ENCODE results near the gene AMY1C.
"Not testable (repeated sequence)": the region's sequence is repeated elsewhere in the genome, so short reads cannot be mapped to it uniquely, and the experiment has no call there.

AMY1C gene

DNA sequence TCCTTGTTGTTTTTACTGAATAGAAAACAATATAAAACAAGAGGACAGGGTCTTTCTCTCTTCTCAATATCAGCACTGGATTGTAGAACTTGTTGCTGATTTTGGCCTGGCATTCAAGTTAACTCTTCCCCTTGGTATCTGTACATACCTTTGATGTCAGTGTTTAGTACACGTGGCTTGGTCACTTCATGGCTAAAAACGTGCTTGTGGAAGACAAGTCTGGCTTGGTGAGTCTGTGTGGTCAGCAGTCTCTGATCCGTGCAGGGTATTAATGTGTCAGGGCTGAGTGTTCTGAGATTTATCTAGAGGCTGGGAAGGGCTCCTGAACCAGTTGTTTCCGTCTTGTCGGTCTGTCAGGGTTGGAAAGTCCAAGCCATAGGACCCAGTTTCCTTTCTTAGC, at the start of gene AMY1C:
AMY1C (plus strand) TSS at position 301 of the 400 bp plus-strand sequence. CDS start 572 bp downstream, outside the sequence.
- not testable (repeated sequence) for DNase-seq

DNA sequence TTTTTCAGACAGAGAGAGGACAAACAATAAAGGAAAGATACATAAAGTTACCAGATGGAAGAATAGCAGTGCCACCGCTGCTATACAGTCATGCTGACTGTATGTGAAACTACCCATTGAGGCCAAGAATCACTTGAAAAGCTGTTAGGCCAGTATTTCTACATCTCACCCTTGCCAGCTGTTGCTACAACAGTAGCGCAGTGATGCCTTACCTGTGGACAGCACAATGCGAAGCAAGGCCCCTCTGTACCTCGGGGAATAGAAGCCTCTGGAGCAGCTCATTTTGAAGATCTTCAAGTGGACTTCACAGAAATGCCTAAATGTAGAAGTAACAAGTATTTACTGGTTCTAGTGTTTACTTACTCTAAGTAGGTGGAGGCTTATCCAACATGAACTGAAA, 49.0 kb upstream of the AMY1C start:
- DNase-seq: not testable (repeated sequence)

DNA sequence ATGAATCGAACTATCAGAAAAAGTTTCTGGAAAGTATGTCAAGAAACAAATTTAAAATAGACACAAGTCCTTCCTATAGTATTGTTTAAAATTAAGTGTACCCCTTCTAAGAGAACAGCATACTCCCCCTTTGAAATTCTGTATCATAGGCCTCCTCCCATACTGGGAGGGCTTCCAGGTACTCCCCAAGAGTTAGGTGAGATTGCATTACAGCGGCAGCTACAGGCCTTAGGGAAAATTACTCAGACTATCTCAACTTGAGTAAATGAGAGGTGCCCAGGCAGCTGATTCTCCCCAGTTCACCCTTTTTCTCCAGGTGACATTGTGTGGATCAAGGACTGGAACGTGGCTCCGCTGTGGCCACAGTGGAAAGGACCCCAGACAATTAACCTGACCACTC, 48.4 kb upstream of the AMY1C start:
- not testable (repeated sequence) for DNase-seq

DNA sequence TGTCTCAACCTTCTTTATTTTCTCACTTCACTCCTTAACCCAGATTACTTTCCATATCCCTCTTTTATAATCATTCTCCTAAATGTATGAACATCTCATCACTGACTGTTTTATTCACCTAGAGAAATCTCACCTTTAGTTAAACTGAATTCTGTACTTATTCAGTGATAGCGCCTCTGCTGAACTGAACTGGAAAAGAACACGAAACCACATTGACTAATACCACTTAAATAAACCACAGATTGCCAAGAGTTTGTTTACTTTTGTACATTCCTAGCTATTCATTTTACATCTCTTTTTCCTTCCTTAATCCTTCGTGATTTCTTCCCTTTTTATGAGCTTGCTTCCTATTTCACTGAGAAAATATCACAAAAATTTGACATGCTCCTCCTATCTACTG, 42.0 kb upstream of the AMY1C start:
- not testable (repeated sequence) for DNase-seq

DNA sequence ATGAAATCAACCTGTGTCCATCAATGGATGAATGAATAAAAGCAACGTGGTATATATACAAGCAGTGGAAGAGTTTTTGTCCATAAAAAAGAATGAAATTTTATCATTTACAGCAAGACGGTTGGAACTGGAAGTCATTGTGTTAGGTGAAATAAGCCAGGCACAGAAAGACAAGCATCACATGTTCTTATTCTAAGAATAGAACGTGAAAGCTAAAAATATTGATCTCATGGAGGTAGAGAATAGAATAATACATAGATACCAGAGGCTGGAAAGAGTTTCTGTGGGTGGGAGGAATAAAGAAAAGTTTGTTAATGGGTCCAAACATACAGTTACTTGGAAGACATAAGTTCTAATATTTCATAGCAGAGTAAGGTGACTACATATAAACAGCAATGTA, 39.3 kb upstream of the AMY1C start:
- not testable (repeated sequence) for DNase-seq

DNA sequence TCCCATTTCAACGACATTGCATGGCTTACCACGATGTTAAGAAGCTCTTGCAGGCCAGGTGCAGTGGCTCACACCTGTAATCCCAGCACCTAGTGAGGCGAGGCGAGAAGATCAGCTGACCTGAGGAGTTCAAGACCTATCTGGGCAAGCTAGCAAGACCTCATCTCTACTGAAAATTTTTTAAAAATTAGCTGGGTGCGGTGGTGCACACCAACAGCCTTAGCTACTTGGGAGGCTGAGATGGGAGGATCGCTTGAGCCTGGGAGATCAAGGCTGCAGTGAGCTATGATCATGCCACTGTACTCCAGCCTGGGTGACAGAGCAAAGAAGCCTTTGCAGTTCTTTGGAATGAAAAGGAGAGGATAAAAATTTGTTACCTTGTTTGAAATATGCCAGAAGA, 32.3 kb upstream of the AMY1C start:
- not testable (repeated sequence) for DNase-seq

DNA sequence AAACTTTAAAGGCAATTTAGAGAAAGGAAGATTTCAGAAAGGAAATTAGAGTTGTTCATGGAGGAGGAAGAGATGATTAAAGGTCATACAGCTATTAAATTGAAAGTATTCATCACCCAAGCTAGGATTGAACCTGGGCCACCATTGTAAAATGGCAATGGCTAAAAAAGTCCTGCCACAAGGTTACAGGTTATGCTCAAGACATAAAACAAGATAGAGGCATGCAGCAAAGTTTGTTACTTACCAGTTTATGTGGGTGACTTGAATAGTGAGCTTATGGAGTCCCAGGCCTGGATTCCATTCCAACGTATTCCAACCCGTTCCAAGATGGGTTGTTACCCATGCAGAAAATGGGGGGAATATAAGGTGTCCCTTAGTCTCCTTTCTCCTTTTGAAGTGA, 28.2 kb upstream of the AMY1C start:
- DNase-seq: not testable (repeated sequence)

DNA sequence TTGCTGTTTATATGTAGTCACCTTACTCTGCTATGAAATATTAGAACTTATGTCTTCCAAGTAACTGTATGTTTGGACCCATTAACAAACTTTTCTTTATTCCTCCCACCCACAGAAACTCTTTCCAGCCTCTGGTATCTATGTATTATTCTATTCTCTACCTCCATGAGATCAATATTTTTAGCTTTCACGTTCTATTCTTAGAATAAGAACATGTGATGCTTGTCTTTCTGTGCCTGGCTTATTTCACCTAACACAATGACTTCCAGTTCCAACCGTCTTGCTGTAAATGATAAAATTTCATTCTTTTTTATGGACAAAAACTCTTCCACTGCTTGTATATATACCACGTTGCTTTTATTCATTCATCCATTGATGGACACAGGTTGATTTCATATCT, 14.4 kb upstream of the AMY1C start:
- DNase-seq: not testable (repeated sequence)

DNA sequence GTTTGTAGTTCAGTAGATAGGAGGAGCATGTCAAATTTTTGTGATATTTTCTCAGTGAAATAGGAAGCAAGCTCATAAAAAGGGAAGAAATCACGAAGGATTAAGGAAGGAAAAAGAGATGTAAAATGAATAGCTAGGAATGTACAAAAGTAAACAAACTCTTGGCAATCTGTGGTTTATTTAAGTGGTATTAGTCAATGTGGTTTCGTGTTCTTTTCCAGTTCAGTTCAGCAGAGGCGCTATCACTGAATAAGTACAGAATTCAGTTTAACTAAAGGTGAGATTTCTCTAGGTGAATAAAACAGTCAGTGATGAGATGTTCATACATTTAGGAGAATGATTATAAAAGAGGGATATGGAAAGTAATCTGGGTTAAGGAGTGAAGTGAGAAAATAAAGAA, 11.7 kb upstream of the AMY1C start:
- not testable (repeated sequence) for DNase-seq

DNA sequence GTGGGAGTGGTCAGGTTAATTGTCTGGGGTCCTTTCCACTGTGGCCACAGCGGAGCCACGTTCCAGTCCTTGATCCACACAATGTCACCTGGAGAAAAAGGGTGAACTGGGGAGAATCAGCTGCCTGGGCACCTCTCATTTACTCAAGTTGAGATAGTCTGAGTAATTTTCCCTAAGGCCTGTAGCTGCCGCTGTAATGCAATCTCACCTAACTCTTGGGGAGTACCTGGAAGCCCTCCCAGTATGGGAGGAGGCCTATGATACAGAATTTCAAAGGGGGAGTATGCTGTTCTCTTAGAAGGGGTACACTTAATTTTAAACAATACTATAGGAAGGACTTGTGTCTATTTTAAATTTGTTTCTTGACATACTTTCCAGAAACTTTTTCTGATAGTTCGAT, 5.2 kb upstream of the AMY1C start:
- not testable (repeated sequence) for DNase-seq

DNA sequence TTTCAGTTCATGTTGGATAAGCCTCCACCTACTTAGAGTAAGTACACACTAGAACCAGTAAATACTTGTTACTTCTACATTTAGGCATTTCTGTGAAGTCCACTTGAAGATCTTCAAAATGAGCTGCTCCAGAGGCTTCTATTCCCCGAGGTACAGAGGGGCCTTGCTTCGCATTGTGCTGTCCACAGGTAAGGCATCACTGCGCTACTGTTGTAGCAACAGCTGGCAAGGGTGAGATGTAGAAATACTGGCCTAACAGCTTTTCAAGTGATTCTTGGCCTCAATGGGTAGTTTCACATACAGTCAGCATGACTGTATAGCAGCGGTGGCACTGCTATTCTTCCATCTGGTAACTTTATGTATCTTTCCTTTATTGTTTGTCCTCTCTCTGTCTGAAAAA, 4.7 kb upstream of the AMY1C start:
- DNase-seq: not testable (repeated sequence)

DNA sequence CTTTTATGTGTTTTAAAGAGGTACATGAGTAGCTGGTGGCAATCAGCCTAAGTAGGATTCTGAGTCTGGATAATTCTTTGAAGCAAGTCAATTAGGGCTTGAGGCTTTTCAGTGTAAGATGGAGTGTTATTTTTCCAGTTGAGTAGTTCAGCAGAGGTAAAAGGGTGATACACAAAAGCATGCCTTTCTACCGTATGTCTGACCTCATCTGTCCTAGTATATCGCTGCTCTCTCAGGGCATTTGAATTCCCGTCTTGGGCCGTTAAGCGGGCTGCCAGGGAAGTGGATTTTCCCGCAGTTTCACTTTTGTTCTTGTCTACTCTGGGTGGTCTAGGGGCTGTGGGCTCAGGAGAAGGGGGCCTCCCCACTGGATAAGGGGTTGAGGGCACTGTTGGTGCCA, 1.4 kb upstream of the AMY1C start:
- not testable (repeated sequence) for DNase-seq

DNA sequence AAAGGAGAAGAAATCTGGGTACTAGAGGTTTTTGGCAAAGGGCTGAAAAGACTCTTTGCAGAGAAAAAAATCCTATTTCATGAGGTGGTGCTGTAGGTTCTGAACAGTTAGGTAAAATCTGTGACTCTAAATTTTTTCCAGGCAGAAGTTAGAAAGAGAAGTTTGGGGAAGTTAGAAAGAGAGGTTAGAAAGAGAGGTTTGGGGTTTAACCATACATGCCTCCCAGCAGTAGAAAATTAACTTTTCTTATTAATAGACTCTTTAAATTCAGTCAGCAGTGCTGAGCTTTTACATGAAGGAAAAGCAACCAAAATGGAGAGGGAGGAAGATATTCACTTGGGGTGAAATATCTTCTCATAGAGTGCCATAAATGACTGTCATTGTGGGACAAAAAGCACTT, 12.2 kb downstream of the AMY1C start:
- no peak for DNase-seq

DNA sequence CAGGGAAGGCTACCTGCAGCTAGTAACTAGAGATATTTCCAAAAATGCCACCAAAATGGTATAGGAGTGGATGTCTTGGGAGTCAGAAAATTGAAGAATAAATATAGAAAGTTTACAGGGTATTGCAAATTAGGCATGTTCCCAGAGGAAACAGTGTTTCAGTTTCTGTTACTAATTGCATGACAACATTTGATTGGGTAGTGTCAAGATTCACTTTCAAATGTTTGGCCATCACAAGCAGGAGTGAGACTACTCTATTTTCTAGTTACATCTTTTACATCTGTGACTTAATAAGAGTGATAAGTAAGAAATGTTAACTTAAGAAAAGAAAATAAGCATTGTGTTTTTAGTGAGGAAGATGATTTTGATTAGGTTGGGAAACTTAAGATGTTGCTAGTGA, 30.2 kb downstream of the AMY1C start:
- DNase-seq: no peak

DNA sequence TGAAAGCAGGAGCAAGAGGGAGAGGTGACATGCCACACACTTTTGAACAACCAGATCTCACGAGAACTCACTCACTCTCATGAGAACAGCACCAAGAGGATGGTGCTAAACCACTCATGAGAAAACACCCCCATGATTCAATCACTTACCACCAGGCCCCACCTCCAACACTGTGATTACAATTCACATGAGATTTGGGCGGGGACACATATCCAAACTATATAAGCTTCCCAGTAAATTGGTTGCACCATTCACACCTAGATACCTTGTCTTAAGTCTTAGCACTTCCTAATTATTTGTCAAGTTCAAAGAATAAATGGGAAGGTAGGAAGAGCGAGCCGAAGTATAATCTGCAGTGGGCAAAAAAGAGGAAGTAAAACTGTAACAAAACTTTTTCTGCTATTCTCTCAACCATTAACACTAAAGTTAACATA, 34.3 kb downstream of the AMY1C start:
- no peak for DNase-seq

DNA sequence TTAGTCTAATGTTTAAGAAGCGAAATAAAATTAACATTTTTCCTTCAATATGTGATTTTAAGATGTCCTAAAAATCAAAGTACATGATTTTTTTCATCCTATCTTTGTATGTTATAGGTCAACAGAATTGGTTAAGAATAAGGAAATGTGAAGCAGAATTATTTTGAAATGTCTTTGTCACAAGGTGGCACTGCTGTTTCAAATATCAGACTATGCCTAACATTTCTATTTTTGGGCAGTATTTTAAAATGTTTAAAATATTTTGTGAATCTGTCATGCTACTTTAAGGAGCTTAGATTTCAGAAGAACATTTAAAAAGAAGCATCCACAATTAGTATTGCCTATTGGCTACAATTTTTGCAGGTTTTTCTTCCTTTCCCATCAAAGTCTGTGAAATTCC, 38.7 kb downstream of the AMY1C start:
- DNase-seq: no peak

DNA sequence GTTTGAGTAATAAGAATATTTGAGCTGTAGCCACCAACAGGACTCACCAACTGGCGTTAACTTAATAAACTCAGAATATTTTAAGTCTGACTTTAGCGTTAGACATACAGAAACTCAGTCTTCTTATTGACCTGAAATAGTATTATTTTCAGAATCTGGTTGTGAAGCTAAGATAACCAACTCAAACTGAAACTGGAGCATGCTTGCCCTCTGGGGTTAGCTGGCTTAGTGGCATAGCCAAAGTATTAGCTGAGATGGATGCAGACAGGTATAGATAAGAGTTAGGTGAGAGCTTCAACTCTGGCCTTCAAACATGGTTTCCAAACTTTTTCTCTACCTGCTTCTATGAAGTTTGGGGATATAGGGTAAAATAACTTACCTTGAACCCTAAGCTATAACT, 40.5 kb downstream of the AMY1C start:
- no peak for DNase-seq
